Measurements from ENCODE around the gene DOCK2.

DOCK2 gene

GRCh38 chr5:169906745-169907649 is 269.9 kb downstream of the DOCK2 start:
- Histone ChIP-seq H3K9me3 (replicated peaks; ENCODE audit: insufficient read depth, low read length) (no peaks in the 10 kb centered on the region), H4K20me1 (ENCODE audit: insufficient read depth, low read length) (no peaks in the 10 kb centered on the region), H3K36me3 (replicated peaks; ENCODE audit: insufficient read depth, low read length) (no peaks in the 10 kb centered on the region), H2AFZ (ENCODE audit: low read length) (no peak overlapping the region), H3K4me2 (ENCODE audit: low read depth, low read length) (no peak overlapping the region), H3K79me2 (ENCODE audit: low read length) (no peaks in the 10 kb centered on the region), H3K27ac (ENCODE audit: low read length) (no peak overlapping the region), H3F3A (ENCODE audit: insufficient read depth, low read length) (no peaks in the 10 kb centered on the region), H3K4me3 (ENCODE audit: low read length) (no peak overlapping the region), H3K4me1 (ENCODE audit: low read length) (no peaks in the 10 kb centered on the region), H3K9ac (ENCODE audit: low read length) (no peak overlapping the region), H3K27me3 (replicated peaks; ENCODE audit: insufficient read depth, low read length) (no peaks in the 10 kb centered on the region), H3K9me2 (replicated peaks; ENCODE audit: insufficient read depth, low read length) (no peaks in the 10 kb centered on the region)
- TF ChIP-seq EZH2 (optimal IDR thresholded peaks at IDR 0.05; ENCODE audit: low read depth, low read length) (no peak), EZH2phosphoT487 (IDR thresholded peaks at IDR 0.05; ENCODE audit: low read length) (no peak)
- TF ChIP-seq, protein P1, sequence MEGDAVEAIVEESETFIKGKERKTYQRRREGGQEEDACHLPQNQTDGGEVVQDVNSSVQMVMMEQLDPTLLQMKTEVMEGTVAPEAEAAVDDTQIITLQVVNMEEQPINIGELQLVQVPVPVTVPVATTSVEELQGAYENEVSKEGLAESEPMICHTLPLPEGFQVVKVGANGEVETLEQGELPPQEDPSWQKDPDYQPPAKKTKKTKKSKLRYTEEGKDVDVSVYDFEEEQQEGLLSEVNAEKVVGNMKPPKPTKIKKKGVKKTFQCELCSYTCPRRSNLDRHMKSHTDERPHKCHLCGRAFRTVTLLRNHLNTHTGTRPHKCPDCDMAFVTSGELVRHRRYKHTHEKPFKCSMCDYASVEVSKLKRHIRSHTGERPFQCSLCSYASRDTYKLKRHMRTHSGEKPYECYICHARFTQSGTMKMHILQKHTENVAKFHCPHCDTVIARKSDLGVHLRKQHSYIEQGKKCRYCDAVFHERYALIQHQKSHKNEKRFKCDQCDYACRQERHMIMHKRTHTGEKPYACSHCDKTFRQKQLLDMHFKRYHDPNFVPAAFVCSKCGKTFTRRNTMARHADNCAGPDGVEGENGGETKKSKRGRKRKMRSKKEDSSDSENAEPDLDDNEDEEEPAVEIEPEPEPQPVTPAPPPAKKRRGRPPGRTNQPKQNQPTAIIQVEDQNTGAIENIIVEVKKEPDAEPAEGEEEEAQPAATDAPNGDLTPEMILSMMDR (IDR thresholded peaks at IDR 0.05; ENCODE audit: low read length): no peak
- no peak for DNase-seq

DNA sequence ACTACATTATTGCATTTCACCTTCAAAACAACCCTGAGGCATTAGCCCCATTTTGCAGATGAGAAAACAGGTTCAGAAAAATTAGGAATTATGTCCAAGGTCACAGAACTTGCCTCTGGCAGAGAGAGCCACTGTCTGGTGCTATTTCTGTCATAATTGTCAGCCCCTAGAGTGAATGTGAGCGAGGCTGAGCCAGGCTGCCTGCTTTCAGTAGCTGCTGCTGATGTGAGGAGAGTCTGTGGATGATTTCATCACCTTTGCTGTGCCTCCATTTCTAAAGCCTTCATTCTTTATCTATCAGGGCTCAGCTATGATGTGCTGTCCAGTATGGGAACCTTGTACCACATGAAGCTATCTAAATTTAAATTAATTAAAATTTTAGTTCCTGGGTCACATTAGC is 271.8 kb downstream of the DOCK2 start:
- H3K27me3 ChIP-seq (replicated peaks; ENCODE audit: insufficient read depth, low read length): no peaks in the 10 kb centered on the region
- H3K27ac ChIP-seq (ENCODE audit: low read length): no peak overlapping the region
- no peak overlapping the region for H3K4me3 ChIP-seq (ENCODE audit: low read length)
- no peak overlapping the region for H3K9ac ChIP-seq (ENCODE audit: low read length)
- H3F3A ChIP-seq (ENCODE audit: insufficient read depth, low read length): no peaks in the 10 kb centered on the region
- no peaks in the 10 kb centered on the region for H3K79me2 ChIP-seq (ENCODE audit: low read length)
- no peaks in the 10 kb centered on the region for H4K20me1 ChIP-seq (ENCODE audit: insufficient read depth, low read length)
- no peaks in the 10 kb centered on the region for H3K4me1 ChIP-seq (ENCODE audit: low read length)
- H3K4me2 ChIP-seq (ENCODE audit: low read depth, low read length): no peak overlapping the region
- TF ChIP-seq EZH2phosphoT487 (IDR thresholded peaks at IDR 0.05; ENCODE audit: low read length) (no peak), EZH2 (optimal IDR thresholded peaks at IDR 0.05; ENCODE audit: low read depth, low read length) (no peak)
- TF ChIP-seq, protein P1 (IDR thresholded peaks at IDR 0.05; ENCODE audit: low read length): no peak
- no peak for DNase-seq
- H2AFZ ChIP-seq (ENCODE audit: low read length): no peak overlapping the region
- H3K9me3 ChIP-seq (replicated peaks; ENCODE audit: insufficient read depth, low read length): no peaks in the 10 kb centered on the region
- H3K9me2 ChIP-seq (replicated peaks; ENCODE audit: insufficient read depth, low read length): no peaks in the 10 kb centered on the region
- no peaks in the 10 kb centered on the region for H3K36me3 ChIP-seq (replicated peaks; ENCODE audit: insufficient read depth, low read length)

GRCh38 chr5:169909945-169910344 is 272.9 kb downstream of the DOCK2 start:
- Histone ChIP-seq H3K27me3 (replicated peaks; ENCODE audit: insufficient read depth, low read length) (no peaks in the 10 kb centered on the region), H3K79me2 (ENCODE audit: low read length) (no peaks in the 10 kb centered on the region), H3K9me2 (replicated peaks; ENCODE audit: insufficient read depth, low read length) (no peaks in the 10 kb centered on the region), H3F3A (ENCODE audit: insufficient read depth, low read length) (no peaks in the 10 kb centered on the region), H3K9me3 (replicated peaks; ENCODE audit: insufficient read depth, low read length) (no peaks in the 10 kb centered on the region), H3K4me3 (ENCODE audit: low read length) (no peak overlapping the region), H2AFZ (ENCODE audit: low read length) (no peak overlapping the region), H3K4me2 (ENCODE audit: low read depth, low read length) (no peak overlapping the region), H3K9ac (ENCODE audit: low read length) (no peak overlapping the region), H3K4me1 (ENCODE audit: low read length) (no peaks in the 10 kb centered on the region), H3K36me3 (replicated peaks; ENCODE audit: insufficient read depth, low read length) (no peaks in the 10 kb centered on the region), H3K27ac (ENCODE audit: low read length) (no peak overlapping the region), H4K20me1 (ENCODE audit: insufficient read depth, low read length) (no peaks in the 10 kb centered on the region)
- no peak for DNase-seq
- no peak for TF ChIP-seq EZH2 (optimal IDR thresholded peaks at IDR 0.05; ENCODE audit: low read depth, low read length)
- TF ChIP-seq EZH2phosphoT487 (IDR thresholded peaks at IDR 0.05; ENCODE audit: low read length): no peak
- TF ChIP-seq, protein P1 (IDR thresholded peaks at IDR 0.05; ENCODE audit: low read length): no peak

All from MM.1S (cell line).